T-helper 2 cell treated with Interferon-gamma antibody and Interleukin-4, amounts not matched to agents 100 ng/mL and 5 ng/mL, for 36 hours (primary cell): Measurements from ENCODE around the gene SLC47A2. TPM values are rescaled to one million over a fixed set of nuclear protein-coding genes. Genes with fewer than 3 reads are reported as not detected.
"Not testable (repeated sequence)": the region's sequence is repeated elsewhere in the genome, so short reads cannot be mapped to it uniquely, and the experiment has no call there.

Experiments used
- intact Hi-C: fragments of 100-400 bp; cut with micrococcal nuclease; formaldehyde crosslinking; loops from one replicate; pipeline ENCODE4 v1.15.1; 2023
- total RNA-seq: library from RNA; stranded (reverse); gene quantifications from 2 replicates; pipeline ENCODE4 v1.2.3, GENCODE V29; 2022

SLC47A2 gene
- total RNA-seq, 1 donor from 2014 or later: not detected

DNA sequence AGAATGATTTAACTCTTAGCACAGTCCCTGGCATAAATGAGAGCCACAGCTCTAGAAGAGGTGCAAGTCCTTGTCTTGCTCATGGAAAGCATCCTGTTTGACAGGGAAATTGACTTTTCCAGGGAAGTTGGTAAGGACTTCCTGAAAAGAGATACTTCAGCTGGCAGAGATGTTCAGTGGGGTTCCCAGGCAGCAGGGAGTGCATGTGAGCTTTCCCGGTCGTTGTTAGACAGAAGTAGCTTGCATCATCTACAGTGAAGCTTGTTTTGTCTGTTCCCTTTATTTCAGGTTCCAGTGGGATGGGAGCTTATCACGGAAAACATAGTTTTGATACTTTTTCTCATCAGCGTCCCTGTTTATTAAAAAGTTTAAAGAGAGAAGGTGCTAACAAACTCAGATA lies 45.0 kb downstream of the SLC47A2 start:
- intact Hi-C loops: no loop called here

DNA sequence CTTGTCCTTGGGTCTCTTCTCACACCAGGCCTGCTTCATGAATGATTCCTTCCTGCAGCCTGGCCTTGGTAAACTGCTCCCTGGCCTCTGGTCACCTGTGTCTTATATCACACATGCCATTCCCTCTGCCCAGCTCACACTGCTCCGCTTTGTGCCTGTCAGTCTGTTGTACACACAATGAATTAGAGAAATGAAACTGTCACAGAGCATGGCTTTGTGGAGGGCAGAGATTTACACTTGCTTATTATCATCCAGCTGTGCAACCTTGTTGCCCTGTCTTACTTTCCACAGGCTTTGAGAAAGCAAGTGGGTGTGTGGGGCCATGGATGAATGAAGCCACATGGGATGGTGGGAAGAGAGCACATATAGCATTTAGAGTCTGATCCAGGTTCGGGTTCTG lies 45.5 kb downstream of the SLC47A2 start:
- intact Hi-C loops: no loop called here

DNA sequence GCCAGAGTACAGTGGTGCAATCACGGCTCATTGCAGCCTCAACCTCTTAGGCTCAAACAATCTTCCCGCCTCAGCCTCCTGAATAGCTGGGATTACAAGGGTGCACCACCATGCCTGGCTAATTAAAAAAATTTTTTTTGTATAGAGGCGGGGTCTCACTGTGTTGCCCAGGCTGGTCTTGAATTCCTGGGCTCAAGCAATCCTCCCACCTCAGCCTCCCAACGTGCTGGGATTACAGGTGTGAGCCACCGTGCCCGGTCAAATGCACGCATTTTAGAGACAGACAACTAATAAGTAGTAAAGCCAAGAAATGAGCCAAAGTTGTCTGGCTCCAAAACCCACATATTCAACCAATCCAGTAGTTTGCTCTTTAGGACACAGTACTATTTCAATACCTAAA lies 46.7 kb downstream of the SLC47A2 start:
- intact Hi-C loops: not testable (repeated sequence)

DNA sequence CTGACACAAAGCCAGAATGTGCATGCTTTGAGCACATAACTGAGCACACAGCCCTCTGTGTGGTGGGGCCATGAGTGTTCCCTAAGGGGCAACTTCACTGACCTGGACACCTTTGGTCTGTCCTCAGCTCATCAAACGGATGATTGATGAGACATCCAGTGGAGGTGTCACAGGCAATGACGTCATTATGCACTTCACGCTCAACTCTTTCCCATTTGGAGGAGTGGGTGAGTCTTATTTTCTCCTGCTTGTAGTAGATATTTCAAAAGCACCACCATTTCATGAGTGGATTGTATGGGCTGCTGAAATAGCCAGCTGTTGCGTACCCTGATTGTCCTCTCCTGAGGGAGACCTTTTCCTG lies 51.6 kb downstream of the SLC47A2 start:
- intact Hi-C loops: no loop called here

DNA sequence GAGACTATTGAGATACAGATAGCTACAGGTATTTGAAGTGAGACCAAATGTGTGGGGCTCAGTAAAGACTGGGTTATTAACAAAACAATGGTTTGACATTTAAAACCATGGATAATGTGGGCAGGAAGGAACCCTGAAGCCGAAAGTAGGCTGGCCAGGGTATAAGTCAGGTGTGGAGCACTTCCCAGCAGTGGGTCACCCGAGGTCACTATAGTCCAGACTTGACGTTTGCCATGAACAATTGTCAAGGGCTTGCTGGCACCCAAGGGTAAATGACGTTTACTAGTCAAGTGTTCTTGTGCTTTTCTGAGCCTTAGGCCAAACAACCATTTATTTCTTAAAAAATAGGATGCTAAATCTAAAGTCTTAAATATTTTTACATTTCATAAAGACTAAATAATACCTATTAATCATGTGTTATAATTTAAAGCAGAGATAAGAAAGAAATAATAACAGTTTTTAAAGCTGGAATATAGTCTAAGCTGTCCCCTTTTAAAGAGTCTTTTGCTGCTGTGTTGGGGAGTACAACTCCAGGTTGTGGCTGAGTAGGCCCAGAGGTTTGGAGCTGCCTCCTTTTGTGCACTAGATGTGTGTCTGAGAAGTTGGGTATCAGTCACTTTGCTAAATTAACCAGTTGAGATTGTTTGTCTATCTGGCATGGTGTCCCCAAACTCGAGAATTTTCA lies 52.1 kb downstream of the SLC47A2 start:
- intact Hi-C loops: no loop called here

DNA sequence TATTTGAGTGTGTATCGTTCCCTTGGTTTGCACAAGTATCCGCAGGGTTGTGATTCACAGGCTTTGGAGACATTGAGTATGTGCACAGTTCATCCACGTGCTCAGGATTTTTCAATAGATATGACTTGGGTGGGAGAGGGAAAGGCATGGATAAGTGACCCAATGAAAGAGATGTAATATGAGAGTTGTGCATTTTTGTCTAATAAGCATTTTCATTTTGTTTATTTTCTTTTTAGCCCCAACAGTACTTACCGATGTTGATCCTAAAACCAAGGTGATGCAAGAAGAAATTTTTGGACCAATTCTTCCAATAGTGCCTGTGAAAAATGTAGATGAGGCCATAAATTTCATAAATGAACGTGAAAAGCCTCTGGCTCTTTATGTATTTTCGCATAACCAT lies 53.3 kb downstream of the SLC47A2 start:
- intact Hi-C loops: no loop called here

DNA sequence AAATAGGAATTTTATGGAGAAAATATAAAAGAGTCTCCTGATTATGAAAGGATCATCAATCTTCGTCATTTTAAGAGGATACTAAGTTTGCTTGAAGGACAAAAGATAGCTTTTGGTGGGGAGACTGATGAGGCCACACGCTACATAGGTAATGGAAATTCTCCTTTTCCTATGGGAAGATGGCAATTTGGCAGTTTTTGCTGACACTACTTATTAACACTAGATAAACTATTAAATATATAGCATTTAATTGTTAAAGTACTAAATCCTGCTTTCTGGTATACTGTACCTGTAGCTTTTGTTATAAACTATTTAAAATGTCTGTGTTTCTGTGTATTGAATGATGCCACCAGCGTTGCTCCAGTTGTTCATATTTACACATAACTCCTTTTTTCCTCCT lies 55.3 kb downstream of the SLC47A2 start:
- intact Hi-C loops: no loop called here

DNA sequence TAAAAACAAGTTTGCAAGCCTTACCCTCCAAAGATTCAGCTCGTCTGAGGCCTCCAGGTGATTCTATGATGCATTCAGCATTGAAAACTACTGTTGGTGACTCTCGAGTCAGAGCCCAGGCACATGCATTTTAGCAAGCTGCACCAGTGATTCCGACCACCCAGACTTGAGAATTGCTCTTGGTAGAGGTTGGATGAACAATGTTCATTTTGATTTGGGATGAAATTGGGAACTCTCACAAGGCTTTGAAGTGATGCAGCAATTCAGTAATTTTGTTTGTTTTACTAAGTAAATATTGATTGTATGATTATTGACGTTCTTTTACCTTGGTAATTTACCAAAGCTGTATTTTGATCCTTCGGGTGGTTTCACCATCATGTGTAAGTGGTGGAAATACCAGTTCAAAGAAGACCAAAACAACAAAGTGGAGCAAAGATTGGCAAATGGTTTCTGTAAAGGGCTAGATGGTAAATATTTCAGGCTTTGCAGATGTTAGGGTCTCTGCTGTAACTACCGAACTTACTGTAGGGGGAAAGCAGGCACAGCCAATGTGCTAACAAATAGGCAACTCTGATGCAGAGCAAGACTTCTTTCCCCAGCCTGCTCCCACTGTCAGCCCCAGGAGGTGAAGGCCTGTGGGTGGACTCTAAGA lies 56.0 kb downstream of the SLC47A2 start:
- intact Hi-C loops: no loop called here

DNA sequence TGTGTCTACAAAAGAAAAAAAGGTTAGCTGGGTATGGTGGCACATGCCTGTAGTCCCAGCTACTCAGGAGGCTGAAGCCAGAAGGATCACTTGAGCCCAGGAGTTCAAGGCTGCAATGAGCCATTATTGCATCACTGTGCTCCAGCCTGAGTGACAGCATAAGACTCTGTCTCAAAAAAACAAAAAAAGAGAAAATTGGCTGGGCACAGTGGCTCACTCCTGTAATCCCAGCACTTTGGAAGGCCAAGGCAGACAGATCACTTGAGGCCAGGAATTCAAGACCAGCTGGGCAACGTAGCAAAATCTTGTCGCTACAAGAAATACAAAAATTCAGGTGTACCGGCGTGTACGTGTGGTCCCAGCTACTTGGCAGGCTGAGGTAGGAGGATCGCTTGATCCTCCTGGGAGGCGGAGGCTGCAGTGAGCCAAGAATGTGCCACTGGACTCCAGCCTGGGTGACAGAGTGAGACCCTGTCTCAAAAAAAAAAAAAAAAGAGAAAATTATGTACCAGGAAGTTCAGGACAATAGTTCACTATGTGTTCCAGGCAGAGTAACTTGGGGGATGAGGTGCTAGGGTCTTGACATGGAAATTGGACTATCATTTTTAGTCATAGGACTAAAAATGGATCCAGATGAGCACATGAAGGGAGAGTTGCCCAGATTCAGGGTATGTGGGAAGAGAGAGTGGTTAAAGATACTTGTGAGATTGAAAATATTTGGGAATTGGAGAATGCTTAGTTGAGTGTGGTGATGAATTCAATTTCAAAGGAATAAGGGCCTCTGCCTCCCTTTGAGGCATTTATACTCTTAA lies 56.8 kb downstream of the SLC47A2 start:
- intact Hi-C loops: no loop called here

DNA sequence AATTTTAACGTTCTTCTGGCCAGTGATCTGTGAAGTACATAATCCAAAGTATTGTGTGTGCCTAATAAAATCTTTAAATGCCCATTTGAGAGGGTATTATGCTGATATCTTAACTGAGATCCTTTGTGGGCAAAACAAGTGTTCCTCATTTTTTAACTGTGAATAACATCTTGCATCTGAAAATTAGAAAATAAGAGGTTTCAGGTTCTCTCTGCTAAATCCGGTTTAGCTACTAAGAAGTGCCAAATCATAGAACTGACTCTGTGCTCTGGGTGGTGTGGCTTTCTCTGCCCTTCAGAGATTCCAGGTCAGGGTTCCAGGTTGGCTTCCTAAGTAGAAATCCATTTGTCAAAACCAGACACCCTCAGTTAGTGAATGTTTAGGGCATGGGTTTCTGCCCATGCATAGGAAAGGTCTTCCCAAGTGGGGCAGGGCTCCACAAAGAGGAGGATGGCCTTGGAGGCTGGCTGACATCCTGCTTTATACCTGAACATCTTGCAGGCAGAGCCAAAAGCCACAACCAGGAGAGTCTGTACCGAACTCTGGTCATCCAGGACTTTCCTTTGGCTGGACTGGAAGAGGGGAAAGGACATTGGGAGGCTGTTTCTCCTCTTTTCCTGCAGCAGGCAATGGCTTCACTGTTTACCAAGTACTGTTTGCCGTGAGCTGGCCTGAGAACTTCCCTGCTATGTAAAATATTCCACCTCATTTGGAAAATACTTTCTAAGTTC lies 59.4 kb downstream of the SLC47A2 start:
- intact Hi-C loops: no loop called here

DNA sequence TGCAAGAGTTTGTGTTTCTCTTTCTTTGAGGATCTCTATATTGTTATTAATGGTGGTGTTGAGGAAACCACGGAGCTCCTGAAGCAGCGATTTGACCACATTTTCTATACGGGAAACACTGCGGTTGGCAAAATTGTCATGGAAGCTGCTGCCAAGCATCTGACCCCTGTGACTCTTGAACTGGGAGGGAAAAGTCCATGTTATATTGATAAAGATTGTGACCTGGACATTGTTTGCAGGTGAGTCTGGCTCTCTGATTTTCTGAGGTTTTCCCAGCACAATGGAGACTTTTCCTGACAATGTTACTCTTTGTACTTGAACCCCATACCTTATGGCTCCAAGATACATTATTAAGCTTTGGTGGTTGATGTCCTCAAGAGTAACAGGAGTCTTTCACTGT lies 60.0 kb downstream of the SLC47A2 start:
- intact Hi-C loops: no loop called here

DNA sequence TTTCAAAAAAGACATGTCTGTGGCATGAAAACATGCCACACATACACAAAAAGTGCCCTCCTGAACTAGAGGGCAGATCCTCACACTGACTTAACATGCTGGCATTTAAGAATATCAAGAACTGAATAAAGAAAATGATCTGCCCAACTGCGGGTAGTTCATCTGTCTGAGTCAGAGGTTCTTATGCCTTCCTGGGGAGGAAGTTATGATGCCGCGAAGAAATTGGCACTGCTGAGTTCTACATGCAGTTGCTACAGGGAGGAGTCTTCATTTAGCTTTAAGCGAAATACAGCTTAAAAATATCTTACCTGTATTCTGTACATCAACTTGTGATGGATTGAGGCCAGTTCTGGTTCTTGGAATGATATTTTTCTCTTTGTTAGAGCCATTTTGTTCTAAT lies 61.5 kb downstream of the SLC47A2 start:
- intact Hi-C loops: no loop called here

DNA sequence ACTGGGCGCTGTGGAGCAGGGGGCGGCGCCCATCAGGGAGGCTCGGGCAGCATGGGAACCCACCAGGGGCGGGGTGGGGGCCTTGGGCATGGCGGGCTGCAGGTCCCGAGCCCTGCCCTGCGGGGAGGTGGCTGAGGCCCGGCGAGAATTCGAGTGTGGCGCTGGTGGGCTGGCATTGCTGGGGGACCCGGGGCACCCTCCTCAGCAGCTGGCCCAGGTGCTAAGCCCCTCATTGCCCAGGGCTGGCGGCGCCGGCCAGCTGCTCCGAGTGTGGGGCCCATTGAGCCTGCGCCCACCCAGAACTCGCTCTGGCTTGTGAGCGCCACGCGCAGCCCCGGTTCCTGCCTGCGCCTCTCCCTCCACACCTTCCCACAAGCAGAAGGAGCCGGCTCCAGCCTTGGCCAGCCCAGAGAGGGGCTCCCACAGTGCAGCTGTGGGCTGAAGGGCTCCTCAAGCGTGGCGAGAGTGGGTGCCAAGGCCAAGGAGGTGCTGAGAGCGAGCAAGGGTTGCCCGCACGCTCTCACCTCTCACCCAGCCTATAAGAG lies 62.0 kb downstream of the SLC47A2 start:
- intact Hi-C loops: no loop called here

DNA sequence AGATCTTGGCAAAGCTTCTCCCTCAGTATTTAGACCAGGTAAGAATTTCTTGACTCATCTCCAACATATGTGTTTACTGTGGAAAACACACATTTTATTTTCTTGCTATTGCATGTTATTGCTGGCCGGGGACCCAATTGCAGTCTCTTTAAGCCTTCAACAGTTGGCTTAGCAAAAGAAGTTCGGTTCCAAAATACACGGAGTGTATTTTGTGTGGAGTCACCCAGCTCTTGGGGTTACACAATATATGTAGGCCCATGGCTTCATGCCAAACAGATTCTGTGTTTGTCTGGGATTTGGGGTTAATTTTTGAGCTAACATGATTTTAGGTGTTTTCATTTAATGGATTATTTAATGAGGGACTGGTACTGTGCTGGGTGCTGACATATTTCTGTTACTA lies 63.8 kb downstream of the SLC47A2 start:
- intact Hi-C loops: no loop called here

DNA sequence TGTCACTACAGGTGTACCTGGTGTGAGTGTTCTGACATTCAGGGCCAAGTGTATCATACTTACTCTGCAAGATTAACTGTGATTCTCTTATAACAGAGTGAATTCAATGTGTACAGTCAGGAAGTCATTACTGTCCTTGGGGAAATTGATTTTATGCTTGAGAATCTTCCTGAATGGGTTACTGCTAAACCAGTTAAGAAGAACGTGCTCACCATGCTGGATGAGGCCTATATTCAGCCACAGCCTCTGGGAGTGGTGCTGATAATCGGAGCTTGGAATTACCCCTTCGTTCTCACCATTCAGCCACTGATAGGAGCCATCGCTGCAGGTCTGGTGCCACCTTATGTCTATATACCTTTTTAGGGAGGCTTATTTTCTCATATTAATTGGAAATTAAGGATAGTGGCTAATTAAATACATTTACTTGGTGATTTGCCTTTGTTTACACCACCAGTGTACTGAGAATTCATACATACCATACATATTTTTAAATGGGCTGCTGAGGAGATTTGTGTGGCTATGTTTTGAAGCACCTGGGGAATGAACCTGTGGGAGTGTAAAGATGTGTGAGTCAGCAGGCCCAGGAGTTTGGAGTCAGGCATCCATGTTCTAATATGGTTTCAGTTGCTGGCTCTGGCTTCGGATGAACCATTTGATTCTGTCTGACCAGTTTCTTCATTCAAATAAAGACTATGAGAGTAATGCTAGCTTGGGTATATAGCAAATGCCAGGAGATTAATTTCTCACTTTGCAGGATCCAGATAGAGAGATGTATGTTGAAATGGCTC lies 64.7 kb downstream of the SLC47A2 start:
- intact Hi-C loops: no loop called here

DNA sequence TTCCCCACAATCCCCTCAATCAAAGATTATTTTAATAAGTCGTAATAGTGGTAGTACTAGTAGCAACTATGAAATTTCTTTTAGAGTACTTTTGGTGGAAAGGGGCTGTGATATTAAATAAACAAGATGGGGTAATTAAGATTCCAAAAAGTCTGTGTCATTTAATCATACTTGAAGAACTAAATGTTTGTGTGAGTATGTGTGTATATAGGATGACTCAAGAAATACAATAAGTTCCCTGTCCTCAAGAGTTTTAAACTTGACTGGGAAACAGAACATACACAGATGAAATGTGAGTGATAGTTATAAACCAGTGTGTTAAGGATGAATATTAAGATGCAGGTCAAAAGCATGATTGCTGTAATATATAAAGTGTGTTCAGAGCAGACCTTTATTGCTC lies 65.6 kb downstream of the SLC47A2 start:
- intact Hi-C loops: no loop called here

DNA sequence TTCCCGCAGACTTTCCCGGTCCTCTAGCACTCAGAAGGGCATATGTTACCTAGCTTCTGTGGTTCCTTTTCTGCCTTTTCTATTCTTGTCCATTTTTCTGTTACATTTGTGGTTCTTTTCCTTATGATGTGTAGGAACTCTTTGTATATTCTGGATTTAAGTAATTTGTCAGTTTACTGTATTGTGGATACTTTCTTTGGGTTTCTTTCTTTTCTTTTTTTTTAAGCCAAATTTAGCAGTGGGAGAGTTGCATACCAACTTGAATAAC lies 67.2 kb downstream of the SLC47A2 start:
- intact Hi-C loops: loop anchor here (2.0 to 5.0 kb wide), 3 partner anchors 134 to 287 kb away; partner anchors contain the start of genes B9D1 and MAPK7

DNA sequence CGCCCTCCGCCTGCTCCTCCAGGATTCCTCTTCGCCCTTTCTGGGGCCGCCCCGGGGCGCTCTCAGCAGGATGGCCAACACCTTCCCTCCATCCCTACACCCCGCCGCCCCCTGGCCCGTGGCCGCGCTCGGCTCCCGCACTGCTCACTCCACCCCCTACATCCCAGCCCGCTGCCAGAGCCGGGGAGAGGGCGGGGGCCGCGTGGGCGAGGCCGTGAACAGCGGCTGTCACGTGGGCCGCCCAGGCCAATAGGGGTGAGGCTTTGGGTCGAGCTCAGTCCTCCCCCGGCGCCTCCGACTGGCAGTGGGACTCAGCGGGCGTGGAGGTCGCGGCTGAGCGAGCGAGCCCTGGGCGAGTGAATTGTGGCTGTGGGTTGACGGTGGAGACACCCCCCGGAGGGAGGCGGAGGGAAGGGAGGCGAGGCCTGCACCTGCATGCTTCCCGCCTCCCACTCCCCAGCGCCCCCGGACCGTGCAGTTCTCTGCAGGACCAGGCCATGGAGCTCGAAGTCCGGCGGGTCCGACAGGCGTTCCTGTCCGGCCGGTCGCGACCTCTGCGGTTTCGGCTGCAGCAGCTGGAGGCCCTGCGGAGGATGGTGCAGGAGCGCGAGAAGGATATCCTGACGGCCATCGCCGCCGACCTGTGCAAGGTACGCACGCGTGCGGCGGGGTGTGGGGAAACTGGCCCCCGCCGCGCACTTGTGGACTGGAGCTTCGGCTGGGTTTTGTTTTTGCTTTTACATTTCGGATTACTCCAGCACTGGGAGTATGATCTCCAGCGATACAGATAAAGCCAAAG lies 67.7 kb downstream of the SLC47A2 start, which contains the start of gene ALDH3A2:
ALDH3A2 (plus strand) TSS at position 277 of the 799 bp plus-strand sequence; CDS start at position 498, 221 bp downstream.
- intact Hi-C loops: loop anchor here (2.0 to 5.0 kb wide), 3 partner anchors 134 to 286 kb away; partner anchors contain the start of genes B9D1 and MAPK7

DNA sequence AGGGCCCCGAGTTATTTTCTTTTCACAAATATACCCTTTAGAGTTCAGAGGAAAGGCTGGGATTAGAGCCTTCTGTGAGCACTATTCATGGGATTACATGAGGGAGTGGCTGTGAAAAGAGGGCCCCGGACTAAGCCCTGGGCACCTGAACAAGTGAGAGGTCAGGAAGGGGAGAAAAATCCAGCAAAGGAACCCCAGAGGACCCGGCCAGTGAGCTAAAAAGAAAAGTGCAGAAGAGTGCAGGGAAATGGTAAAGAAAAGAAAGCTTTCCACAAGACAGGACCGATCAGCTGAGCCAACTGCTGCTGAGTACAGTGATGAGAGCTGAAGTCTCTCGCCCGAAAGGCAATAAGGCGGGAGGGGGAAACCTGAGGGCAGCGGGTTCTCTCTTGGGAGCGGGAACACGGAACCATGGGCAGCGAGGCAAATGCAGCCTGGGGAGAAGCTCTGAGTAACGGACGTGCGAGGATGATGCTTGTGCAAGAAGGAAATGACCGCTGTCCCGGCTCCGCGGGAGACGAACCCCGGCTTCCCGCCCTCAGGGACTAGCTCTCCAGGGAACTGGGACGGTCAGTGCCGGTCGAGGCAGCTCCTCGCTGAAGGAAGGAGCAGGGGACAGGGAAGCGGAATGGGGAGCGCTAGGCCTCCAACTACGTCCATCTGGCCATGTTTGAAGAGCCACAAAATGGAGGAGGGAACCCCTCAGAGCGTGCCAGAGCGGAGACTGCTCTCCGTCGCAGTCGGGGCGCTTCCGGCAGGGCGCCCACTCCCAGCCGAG lies 68.5 kb downstream of the SLC47A2 start:
- intact Hi-C loops: loop anchor here (2.0 to 5.0 kb wide), 3 partner anchors 133 to 286 kb away; partner anchors contain the start of genes B9D1 and MAPK7
